GM12892 (cell line): Measurements from ENCODE around the gene PEAK1.

Experiments used
- DNase-seq: peaks from one replicate; pipeline ENCODE4 v3.0.0; 2011; ENCODE audit not compliant: insufficient read length
- FAIRE-seq: peaks from 2 replicates; lab custom pipeline; 2011; peaks lifted over from hg19 to GRCh38; lab: Jason Lieb, UNC
- POLR2A ChIP-seq: IDR thresholded peaks from 2 replicates; pipeline ENCODE4 v1.6.1; 2011; ENCODE audit warnings: low read depth, low read length, control low read depth
- POLR2AphosphoS5 ChIP-seq: IDR thresholded peaks from 2 replicates; pipeline ENCODE4 v1.6.1; 2011; ENCODE audit warnings: low read depth, low read length, control low read depth
- TAF1 ChIP-seq: IDR thresholded peaks from 2 replicates; pipeline ENCODE4 v1.6.1; 2011; ENCODE audit warnings: low read depth, mild to moderate bottlenecking, control low read depth, low read length, borderline replicate concordance

PEAK1 gene

GRCh38 chr15:77395013-77395774 is 24.7 kb downstream of the PEAK1 start:
- no peak for FAIRE-seq
- DNase-seq = no peak
- no peak for TF ChIP-seq POLR2AphosphoS5
- TF ChIP-seq POLR2A = no peak
- no peak for TF ChIP-seq TAF1

GRCh38 chr15:77393471-77393840 is 26.4 kb downstream of the PEAK1 start:
- TF ChIP-seq POLR2AphosphoS5 (no peak), TAF1 (no peak), POLR2A (no peak)

GRCh38 chr15:77392762-77393470 is 27.0 kb downstream of the PEAK1 start:
- no peak for FAIRE-seq
- no peak for DNase-seq
- no peak for TF ChIP-seq TAF1
- no peak for TF ChIP-seq POLR2A
- no peak for TF ChIP-seq POLR2AphosphoS5

More at GRCh38 chr15:77393471-77393840, 26.4 kb downstream of the PEAK1 start:
- DNase-seq (no peak), FAIRE-seq (no peak)

- no peak for DNase-seq
- no peak for FAIRE-seq
- TF ChIP-seq TAF1 (no peak), POLR2A (no peak), POLR2AphosphoS5 (no peak)
Observed at GRCh38 chr15:77391372-77391951, 28.4 kb downstream of the PEAK1 start.

- DNase-seq = no peak
- FAIRE-seq = no peak
Observed at GRCh38 chr15:77387365-77388105, 32.4 kb downstream of the PEAK1 start.

GRCh38 chr15:77386626-77387025 is 33.3 kb downstream of the PEAK1 start:
- no peak for TF ChIP-seq TAF1
- no peak for TF ChIP-seq POLR2AphosphoS5
- no peak for TF ChIP-seq POLR2A
- FAIRE-seq = peak; percentile 54
- no peak for DNase-seq

More at GRCh38 chr15:77387365-77388105, 32.4 kb downstream of the PEAK1 start:
- TF ChIP-seq TAF1 (no peak), POLR2A (no peak), POLR2AphosphoS5 (no peak)

GRCh38 chr15:77384589-77385359 is 35.1 kb downstream of the PEAK1 start:
- DNase-seq (no peak), FAIRE-seq (no peak)
- no peak for TF ChIP-seq POLR2A
- no peak for TF ChIP-seq POLR2AphosphoS5
- TF ChIP-seq TAF1 = no peak

- no peak for TF ChIP-seq TAF1
- no peak for TF ChIP-seq POLR2A
- DNase-seq (no peak), FAIRE-seq (peak; percentile 9)
Observed at GRCh38 chr15:77384086-77384485, 35.8 kb downstream of the PEAK1 start.

- FAIRE-seq = no peak
- TF ChIP-seq POLR2AphosphoS5 (no peak), TAF1 (no peak), POLR2A (no peak)
- DNase-seq = no peak
Observed at GRCh38 chr15:77380033-77380432, 39.9 kb downstream of the PEAK1 start.

- TF ChIP-seq POLR2A (no peak), POLR2AphosphoS5 (no peak), TAF1 (no peak)
- FAIRE-seq (peak; percentile 38), DNase-seq (no peak)
Observed at GRCh38 chr15:77376770-77377169, 43.1 kb downstream of the PEAK1 start.
